OCI-LY7 (cell line): ENCODE data around the gene LAMA2. TPM values are rescaled to one million over a fixed set of nuclear protein-coding genes. Genes with fewer than 3 reads are reported as not detected.

ENCODE experiments used
- BruUV-seq: library from RNA; stranded (reverse); fragments of 400-500 nt; replicated peaks from 2 replicates; lab custom pipeline; 2021; lab: Mats Ljungman, UMichigan
- CTCF ChIA-PET: fragments of 300-600 bp; sonication (Branson Sonifier 250); formaldehyde crosslinking; loops from one replicate; lab custom pipeline; 2022; ENCODE audit warnings: antibody characterized with exemption; ENCODE audit not compliant: unreplicated experiment; lab: Charles Lee
- POLR2A ChIA-PET: fragments of 300-600 bp; sonication (Branson Sonifier 250); formaldehyde crosslinking; loops from one replicate; lab custom pipeline; 2022; ENCODE audit warnings: antibody characterized with exemption; lab: Charles Lee
- DNase-seq: peaks from one replicate; pipeline ENCODE4 v3.0.0-alpha.2; 2015; ENCODE audit warnings: low spot score
- H2AFZ ChIP-seq: fragments of 200-600 bp; sonication (generic), shearing (Covaris generic); 2 replicates; pipeline ENCODE4 v1.6.1; 2014; ENCODE audit warnings: mild to moderate bottlenecking, antibody characterized with exemption, low read length, moderate library complexity
- H3K27ac ChIP-seq: fragments of 200-600 bp; sonication (generic); 2 replicates; pipeline ENCODE4 v1.5.1; 2014; ENCODE audit warnings: mixed run types, low read depth, mild to moderate bottlenecking, moderate library complexity, low read length, inconsistent platforms; ENCODE audit not compliant: poor library complexity, severe bottlenecking
- H3K36me3 ChIP-seq: fragments of 200-600 bp; sonication (generic); 2 replicates; pipeline ENCODE4 v1.6.1; 2014; ENCODE audit warnings: mild to moderate bottlenecking, antibody characterized with exemption, low read length, moderate library complexity, mixed read lengths; ENCODE audit not compliant: insufficient read depth
- H3K4me1 ChIP-seq: fragments of 200-600 bp; sonication (generic); 2 replicates; pipeline ENCODE4 v1.5.1; 2014; ENCODE audit warnings: mild to moderate bottlenecking, low read length; ENCODE audit not compliant: insufficient read depth, poor library complexity, severe bottlenecking
- H3K4me2 ChIP-seq: fragments of 200-600 bp; sonication (generic); 2 replicates; pipeline ENCODE4 v1.6.1; 2014; ENCODE audit warnings: mild to moderate bottlenecking, low read length
- H3K4me3 ChIP-seq: fragments of 200-600 bp; sonication (generic); 2 replicates; pipeline ENCODE4 v1.5.1; 2014; ENCODE audit warnings: mild to moderate bottlenecking, low read depth, low read length; ENCODE audit not compliant: poor library complexity, severe bottlenecking
- H3K79me2 ChIP-seq: fragments of 200-600 bp; sonication (generic); 2 replicates; pipeline ENCODE4 v1.6.1; 2016; ENCODE audit warnings: low read depth, mild to moderate bottlenecking, low read length, moderate library complexity, mixed read lengths; ENCODE audit not compliant: insufficient read depth
- H3K9me2 ChIP-seq: fragments of 200-600 bp; sonication (generic); 2 replicates; pipeline ENCODE4 v1.6.1; 2016; ENCODE audit warnings: mild to moderate bottlenecking, low read length, mixed read lengths; ENCODE audit not compliant: insufficient read depth
- H3K9me3 ChIP-seq: fragments of 200-600 bp; sonication (generic); 2 replicates; pipeline ENCODE4 v1.6.1; 2014; ENCODE audit warnings: mild to moderate bottlenecking, mixed run types, low read length, mixed read lengths
- H4K20me1 ChIP-seq: fragments of 200-600 bp; sonication (generic); 2 replicates; pipeline ENCODE4 v1.6.1; 2014; ENCODE audit warnings: mild to moderate bottlenecking, antibody characterized with exemption, low read length, moderate library complexity, mixed read lengths; ENCODE audit not compliant: insufficient read depth
- EZH2phosphoT487 ChIP-seq: fragments of 200-600 bp; sonication (generic); IDR thresholded peaks from 2 replicates; pipeline ENCODE4 v1.6.1; 2018; ENCODE audit warnings: low read depth, borderline replicate concordance, mild to moderate bottlenecking, mixed run types, antibody characterized with exemption, low read length, moderate library complexity, mixed read lengths
- intact Hi-C: fragments of 100-400 bp; cut with micrococcal nuclease; formaldehyde crosslinking; loops from one replicate; pipeline ENCODE4 v1.10.0; 2022; ENCODE audit not compliant: unreplicated experiment
- total RNA-seq, 2 experiments: library from RNA; depleted of rRNA in 1 of 2; stranded (reverse); fragments of >200 nt in 1 of 2; shearing (Covaris generic) in 1 of 2; gene quantifications; 2 replicates each; pipeline ENCODE4 v1.2.3, GENCODE V29; 2014 to 2022
- TF ChIP-seq, protein P1 (sequence below): fragments of 200-600 bp; sonication (generic); conservative IDR thresholded peaks from 2 replicates; pipeline ENCODE4 v1.5.1; 2014; ENCODE audit warnings: mild to moderate bottlenecking, antibody characterized with exemption, low read length, moderate library complexity, mixed read lengths

The LAMA2 gene
- total RNA-seq, 2 experiments from 2014 or later: not detected

DNA sequence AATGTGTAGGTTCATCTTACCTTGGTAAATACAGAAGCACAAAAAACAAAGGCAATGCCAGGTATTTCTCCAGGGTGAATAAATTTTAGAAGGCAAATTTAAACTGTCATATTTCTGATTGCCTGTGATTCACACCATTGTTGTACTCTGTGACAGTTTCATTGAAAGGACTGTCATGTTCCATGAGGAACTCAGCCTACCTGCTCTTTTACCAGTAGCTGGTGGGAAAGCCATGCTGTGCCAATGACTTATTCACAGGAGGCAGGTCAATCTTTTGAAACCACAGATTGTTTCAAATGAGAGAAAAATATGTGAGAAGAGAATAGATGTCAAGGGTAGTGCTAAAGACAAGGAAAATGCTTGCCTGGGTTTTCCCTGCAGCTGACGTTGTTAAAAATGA, 206.4 kb downstream of the LAMA2 start:
- CTCF ChIA-PET: no interaction called here
- no peaks in the 10 kb centered on the region for H3K4me1 ChIP-seq
- TF ChIP-seq, protein P1, sequence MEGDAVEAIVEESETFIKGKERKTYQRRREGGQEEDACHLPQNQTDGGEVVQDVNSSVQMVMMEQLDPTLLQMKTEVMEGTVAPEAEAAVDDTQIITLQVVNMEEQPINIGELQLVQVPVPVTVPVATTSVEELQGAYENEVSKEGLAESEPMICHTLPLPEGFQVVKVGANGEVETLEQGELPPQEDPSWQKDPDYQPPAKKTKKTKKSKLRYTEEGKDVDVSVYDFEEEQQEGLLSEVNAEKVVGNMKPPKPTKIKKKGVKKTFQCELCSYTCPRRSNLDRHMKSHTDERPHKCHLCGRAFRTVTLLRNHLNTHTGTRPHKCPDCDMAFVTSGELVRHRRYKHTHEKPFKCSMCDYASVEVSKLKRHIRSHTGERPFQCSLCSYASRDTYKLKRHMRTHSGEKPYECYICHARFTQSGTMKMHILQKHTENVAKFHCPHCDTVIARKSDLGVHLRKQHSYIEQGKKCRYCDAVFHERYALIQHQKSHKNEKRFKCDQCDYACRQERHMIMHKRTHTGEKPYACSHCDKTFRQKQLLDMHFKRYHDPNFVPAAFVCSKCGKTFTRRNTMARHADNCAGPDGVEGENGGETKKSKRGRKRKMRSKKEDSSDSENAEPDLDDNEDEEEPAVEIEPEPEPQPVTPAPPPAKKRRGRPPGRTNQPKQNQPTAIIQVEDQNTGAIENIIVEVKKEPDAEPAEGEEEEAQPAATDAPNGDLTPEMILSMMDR: no peak
- no peak for TF ChIP-seq EZH2phosphoT487
- no TSS peak for BruUV-seq
- no peak overlapping the region for H3K27ac ChIP-seq
- H3K79me2 ChIP-seq: no peaks in the 10 kb centered on the region
- H2AFZ ChIP-seq: no peak overlapping the region
- no peak overlapping the region for H3K4me2 ChIP-seq
- H3K36me3 ChIP-seq: no peaks in the 10 kb centered on the region
- intact Hi-C loops: no loop called here
- H4K20me1 ChIP-seq: no peaks in the 10 kb centered on the region
- DNase-seq: no peak
- no peaks in the 10 kb centered on the region for H3K9me3 ChIP-seq
- POLR2A ChIA-PET: no interaction called here
- no peaks in the 10 kb centered on the region for H3K9me2 ChIP-seq
- H3K4me3 ChIP-seq: no peak overlapping the region

DNA sequence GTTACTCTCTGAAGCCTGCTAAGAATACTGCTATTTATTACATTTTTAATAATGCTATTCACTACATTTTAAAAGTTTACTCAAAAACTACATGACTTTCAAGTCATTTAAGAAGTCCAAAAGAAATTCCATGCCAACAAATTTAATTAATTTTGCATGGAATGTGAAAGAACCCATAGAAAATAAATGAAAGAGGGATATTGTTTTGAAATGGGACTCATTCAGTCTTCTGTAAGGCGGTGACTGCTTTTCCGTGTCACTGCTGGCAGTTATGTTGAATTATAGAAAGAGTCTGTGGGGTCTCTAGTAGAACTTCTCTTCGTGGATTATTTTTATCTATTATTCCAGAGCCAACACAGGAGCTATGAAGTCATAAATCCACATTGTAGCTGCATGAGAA, 211.2 kb downstream of the LAMA2 start:
- Histone ChIP-seq H4K20me1 (no peaks in the 10 kb centered on the region), H3K9me3 (no peaks in the 10 kb centered on the region), H3K27ac (no peak overlapping the region), H3K9me2 (no peaks in the 10 kb centered on the region), H3K79me2 (no peaks in the 10 kb centered on the region), H3K36me3 (no peaks in the 10 kb centered on the region), H3K4me1 (no peaks in the 10 kb centered on the region), H2AFZ (no peak overlapping the region), H3K4me3 (no peak overlapping the region), H3K4me2 (no peak overlapping the region)
- intact Hi-C loops: no loop called here
- BruUV-seq: no TSS peak
- CTCF ChIA-PET: no interaction called here
- POLR2A ChIA-PET: interaction anchor here (0.6 kb wide), 1 partner anchor 52 kb away, joined by 3 read pairs; no protein-coding TSS in a partner anchor
- no peak for DNase-seq
- TF ChIP-seq, protein P1: no peak
- TF ChIP-seq EZH2phosphoT487: no peak

DNA sequence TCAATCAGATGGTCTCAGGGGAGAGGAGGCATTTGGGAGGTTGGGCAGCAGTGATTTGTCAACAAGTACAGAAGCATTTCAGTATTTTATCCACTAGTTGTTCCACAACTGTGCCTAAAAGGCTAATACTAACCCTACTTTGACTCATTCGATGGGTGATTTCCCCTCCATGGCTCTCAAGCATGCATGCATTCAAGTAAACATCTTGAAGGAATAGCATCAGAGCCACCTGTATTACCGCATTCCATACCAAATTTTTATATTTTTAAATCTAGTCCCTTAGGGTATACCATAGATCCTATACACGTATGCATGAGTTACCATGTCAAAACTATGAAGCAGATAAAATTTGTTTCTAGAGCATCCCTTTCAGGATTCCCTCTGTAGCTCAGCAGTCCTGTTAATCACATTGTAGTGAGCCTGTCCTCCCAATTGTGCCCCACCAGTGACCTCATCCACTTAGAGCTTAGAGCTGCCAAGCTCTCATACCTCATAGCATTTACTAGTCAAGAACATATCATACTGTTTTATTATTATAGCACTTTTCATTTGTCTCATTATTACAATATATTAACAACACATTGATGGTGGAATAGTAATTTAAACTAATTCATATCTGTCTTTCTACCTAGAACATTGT, 213.8 kb downstream of the LAMA2 start:
- no TSS peak for BruUV-seq
- H3K4me1 ChIP-seq: no peaks in the 10 kb centered on the region
- H2AFZ ChIP-seq: no peak overlapping the region
- ChIA-PET CTCF (no interaction called here), POLR2A (no interaction called here)
- no peaks in the 10 kb centered on the region for H3K9me3 ChIP-seq
- no peak overlapping the region for H3K4me3 ChIP-seq
- H3K4me2 ChIP-seq: no peak overlapping the region
- no peaks in the 10 kb centered on the region for H4K20me1 ChIP-seq
- H3K79me2 ChIP-seq: no peaks in the 10 kb centered on the region
- H3K27ac ChIP-seq: no peak overlapping the region
- no peak for DNase-seq
- no peaks in the 10 kb centered on the region for H3K36me3 ChIP-seq
- intact Hi-C loops: no loop called here
- H3K9me2 ChIP-seq: no peaks in the 10 kb centered on the region
- TF ChIP-seq, protein P1: no peak
- no peak for TF ChIP-seq EZH2phosphoT487
